GM19035 (cell line): ENCODE results near the gene MYBPHL.

Experiments
- ATAC-seq: cut with Tn5 transposase; IDR thresholded peaks from one replicate; pipeline ENCODE4 v1.9.1; 2021; ENCODE audit not compliant: unreplicated experiment

Gene MYBPHL, protein sequence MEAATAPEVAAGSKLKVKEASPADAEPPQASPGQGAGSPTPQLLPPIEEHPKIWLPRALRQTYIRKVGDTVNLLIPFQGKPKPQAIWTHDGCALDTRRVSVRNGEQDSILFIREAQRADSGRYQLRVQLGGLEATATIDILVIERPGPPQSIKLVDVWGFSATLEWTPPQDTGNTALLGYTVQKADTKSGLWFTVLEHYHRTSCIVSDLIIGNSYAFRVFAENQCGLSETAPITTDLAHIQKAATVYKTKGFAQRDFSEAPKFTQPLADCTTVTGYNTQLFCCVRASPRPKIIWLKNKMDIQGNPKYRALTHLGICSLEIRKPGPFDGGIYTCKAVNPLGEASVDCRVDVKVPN

DNA sequence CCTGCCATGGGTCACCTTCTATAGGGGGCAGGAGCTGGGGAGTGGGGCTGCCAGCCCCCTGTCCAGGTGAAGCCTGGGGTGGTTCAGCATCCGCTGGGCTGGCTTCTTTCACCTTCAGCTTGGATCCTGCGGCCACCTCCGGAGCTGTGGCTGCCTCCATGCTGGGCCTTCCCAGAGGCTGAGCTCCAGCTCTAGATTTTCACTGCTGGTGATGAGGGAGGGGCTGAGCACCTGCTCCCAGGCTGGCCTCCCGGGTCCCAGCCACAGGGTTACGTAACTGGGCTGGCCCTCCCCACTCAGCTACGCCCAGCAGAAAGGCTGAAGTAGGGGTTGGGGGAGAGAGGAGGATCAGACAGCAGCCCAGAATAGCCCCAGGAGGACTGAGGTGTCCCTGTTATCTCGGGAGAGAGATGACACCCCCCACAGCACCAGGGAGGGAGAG, at the start of gene MYBPHL:
MYBPHL (minus strand) TSS at position 180 of the 442 bp plus-strand sequence; CDS start at position 160, 20 bp downstream.
- ATAC-seq = no peak

DNA sequence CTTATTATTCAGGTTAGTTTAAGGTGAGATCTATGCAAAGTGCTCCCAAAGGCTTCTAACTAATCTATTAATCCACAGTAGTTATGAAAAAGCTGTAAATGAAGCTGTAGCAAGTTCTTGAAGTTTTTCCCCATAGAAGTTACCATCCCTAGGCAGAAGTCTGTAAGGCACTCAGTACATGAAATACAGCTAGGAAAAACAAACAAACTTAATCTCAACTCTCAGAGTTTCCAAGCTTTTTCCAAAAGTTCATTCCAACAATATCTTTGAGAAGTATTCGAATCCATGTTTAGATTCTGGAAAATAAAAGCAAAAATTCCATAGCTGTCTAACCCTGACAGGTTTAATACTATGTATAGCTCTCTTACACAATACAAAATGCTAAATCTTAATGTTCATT, 49.7 kb upstream of the MYBPHL start:
- no peak for ATAC-seq

DNA sequence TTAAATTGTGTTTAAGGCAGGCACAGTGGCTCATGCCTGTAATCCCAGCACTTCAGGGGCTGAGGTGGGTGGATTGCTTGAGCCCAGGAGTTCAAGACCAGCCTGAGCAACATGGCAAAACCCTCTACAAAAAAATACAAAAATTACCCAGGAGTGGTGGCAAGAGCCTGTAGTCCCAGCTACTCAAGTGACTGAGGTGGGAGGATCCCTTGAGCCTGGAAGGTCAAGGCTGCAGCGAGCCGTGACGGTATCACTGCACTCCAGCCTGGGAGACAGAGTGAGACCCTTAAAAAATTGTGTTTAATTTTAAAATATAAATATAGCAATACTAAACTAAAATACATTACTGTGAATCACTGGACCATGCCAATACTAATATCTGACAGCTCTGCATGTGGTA, 48.1 kb upstream of the MYBPHL start:
- ATAC-seq = no peak

DNA sequence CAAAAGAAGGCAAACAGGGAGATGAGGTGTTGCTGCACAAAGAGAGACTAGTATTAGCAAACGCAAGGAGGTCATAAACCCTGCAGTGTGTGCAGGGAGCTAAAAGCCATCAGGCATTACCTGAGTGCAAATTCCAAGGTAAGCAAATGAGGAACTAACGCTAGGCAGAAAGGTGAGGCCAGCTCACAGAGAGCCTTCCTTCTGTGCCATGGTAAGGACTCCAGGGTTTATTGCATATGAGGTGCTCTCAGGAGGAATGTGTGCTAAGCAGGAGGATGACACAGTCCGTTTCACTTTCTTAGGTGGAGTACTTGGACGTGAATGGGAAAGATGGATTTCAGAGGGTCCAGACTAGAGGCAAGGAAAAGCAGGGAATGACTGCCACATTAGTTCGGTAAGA, 44.6 kb upstream of the MYBPHL start:
- ATAC-seq = no peak

DNA sequence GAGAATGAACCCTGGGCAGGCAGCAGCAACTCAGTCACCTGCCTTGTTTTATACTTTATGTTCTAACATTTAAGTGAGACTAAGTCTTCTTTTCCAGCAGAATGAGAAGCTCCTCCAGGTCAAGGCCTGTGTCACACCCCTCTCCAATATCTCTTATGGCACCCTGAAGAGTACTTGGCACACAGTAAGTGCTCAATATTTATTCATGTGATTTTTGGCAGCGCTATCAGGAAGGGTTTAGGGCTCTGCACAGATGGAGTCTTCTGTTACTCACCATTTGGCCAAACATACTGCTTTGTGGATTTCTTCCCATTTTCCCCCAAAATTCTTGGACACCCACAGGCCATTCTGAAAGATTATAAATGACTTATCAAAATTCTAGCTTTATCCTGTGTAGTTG, 43.8 kb upstream of the MYBPHL start:
- ATAC-seq = no peak

DNA sequence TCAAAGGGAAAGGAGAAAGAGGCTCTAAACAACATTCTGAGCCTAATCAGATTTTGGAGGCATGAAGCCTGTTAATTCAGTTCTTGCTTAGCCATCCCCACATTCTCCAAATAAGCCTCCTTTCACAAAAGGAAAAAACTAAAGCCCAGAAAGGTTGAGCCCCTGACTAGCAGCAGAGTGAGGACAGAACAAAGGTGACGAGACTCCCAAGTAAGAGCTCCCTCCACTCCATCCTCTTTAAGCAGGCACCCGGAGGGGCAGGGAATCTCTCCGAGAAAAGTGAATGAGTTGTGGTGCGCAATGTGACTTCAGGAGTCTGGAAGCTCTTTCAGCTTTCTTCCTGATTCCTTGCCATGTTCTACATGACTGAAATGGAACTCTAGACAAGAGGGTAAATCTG, 43.4 kb upstream of the MYBPHL start:
- ATAC-seq = no peak

DNA sequence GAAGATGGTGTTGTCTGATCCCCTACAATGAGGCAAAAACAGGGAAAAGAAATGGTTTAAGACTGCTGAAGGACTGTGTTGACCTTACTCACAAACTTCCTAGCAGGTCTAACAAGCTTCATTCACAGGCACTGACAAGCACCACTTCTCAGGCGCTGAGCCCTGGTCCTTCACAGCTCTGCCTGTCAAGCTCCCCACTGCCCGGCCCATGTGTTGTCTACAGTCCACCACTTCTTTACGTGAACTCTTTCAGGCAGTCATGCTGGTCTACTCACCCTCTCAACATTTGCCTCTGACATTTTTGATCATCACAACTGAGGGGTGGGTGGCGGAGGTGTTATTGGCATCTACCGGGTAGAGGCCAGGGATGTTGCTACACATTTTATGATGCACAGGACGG, 40.7 kb upstream of the MYBPHL start:
- ATAC-seq = no peak

DNA sequence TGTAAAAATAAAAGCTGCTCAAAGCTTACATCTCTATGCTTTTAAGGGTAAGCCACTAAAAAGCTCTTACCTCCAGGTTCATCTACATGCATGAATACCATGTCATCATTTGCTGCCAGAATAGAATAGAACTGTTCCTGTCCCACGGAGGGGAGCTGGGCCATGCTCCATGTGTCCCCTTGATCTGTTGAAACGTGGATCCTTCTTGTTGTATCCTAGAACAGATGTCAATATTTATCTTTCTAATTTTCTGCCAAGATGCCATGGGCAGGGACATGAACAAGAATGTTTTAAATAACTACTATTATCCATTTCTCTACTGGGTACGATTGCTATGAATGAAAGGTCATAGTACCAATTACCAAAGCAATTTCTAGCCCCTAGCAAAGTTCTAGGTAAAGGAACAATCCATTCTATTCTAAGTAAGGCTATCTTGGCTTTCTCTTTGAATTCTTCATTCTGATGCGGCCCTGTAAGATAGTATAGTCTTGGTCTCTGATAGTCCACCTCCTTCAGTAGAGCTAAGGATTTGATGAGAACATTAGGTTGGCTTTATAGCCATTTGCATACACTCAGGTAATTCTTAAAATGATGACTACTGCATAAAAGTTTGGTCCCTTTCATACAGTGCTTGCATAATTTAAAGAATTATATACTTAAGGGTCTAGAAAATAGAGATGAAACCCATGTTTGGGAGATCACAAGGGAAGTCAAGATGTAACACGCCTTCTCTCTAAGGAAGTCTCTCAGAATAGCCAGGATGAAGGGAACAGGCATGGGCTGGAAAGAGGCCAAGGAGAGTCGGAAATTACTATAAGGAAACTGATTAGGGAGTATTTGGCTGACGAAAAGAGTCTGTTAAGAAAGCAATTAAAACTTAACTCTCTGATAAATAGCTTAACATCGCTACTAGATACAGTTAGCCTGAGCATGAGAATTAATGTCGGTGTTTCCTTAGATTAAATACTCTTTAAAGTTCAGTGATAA, 35.4 kb upstream of the MYBPHL start:
- ATAC-seq = no peak

DNA sequence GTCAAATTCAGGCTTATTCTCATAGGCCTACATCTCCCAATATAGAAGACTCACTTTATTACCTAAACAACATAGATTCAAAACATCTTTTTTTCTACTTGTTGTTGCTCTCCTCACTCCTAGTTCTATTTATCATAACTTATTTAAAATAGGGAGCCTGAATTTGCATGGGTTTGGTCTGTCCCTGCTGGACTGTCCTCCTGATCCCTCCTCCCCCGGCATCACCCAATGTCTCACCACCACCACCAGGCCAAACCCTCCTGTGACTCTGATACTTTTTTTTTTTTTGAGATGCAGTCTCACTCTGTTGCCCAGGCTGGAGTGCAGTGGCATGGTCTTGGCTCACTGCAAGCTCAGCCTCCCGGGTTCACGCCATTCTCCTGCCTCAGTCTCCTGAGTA, 31.8 kb upstream of the MYBPHL start:
- ATAC-seq = no peak

DNA sequence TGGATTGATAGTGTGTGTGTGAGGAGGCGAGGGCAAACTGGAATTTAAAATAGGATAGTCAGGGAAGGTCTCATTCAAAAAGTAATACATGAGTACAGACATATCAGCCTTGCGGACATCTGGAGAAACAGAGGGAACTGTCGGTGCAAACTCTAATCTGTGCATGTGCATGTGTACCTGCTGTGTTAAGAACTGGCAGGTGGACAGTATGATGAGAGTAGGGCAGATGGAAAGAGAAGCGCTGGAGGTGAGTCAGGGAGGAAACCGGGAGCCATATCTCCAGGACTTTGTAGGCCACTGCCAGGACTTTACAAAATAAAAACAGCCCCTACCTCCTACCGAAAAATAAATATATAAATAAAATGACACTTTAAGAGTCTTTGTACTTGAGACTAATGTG, 31.3 kb upstream of the MYBPHL start:
- ATAC-seq = no peak

DNA sequence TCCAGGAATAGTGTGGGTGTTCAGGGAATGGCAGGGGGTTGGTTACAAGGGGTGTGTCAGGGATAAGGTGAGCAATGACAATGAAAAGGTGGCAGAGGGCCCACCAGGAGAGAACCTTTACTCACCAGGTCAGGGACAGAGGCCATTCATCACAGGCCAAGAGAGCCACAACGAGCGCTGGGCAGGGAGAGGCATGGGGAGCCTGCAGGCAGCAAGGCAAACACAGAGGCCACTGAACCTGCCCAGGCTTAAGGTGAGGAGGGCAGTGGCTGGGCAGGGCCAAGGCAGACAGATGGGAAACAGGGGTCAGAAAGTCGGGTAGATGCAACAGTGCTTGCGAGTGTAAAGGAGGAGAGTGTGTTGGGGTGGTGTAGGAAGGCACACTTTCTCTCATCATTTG, 28.3 kb upstream of the MYBPHL start:
- no peak for ATAC-seq

DNA sequence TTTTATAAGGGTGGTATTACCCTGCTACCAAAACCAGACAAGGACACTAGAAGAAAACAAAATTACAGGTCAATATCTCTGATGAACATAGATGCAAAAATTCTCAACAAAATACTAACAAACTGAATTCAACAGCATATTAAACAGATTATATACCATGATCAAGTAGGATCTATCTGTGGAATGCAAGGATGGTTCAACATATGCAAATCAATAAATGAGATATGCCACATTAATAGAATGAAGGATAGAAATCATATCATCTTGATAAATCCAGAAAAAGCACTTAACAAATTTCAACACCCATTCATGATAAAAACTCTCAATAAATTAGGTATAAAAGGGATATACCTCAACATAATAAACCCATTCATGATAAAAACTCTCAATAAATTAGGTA, 24.3 kb upstream of the MYBPHL start:
- no peak for ATAC-seq

DNA sequence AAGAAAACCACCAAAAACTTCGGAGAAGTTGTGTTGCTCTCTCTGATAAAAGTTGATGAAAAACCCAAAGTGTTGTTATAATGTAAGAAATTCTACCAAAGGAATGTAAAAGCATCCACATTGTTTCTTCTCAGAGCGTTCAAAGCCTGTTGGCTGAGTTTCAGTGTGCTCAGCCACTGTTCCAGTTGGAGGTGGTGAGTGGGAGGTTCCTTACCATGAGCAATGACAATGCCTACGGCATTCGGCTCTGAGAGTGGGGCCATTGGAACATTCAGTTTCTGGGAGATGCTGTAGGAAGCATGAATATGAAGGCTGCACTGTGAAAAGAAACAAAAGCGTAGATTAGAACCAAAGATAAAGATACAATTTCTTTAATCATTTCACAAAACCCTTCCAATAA, 20.5 kb upstream of the MYBPHL start:
- ATAC-seq = no peak

DNA sequence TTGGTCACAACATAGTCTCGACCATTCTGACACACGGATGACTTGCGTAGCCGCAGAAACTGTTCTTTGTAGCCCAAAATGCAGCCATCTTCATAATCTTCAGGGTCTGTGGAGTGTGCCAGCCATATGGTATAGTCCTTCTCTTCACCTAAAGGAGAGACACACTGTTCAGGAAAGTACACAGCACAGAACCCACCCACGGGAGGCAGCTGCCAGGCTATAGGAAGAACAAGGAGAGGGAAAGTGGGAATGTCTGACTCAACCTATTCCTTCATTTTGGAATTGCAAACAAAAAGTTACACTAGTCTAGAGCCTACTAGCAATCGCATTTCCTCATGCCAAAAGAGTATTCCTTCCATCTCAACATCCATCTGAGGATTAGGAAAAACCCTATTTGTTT, 16.2 kb upstream of the MYBPHL start:
- no peak for ATAC-seq

DNA sequence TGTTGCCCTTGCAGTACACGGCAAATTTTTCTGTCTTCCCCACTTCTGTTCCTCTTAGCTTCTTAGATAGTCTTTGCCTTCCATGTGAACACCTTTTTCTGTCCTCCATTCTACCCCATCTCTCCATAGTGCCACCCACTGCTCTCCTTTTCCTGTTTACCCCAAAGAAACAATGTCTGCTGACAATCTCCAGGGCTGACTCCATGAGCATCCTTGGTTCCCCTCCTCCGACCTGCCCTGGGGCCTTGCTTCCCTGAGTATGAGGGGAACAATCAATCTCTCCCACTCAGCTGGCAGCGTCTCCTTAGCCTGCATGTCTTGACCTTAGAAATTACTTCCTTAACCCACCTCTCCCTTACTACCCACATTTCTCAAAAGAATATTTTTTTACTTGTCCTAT, 12.3 kb upstream of the MYBPHL start:
- ATAC-seq = no peak

DNA sequence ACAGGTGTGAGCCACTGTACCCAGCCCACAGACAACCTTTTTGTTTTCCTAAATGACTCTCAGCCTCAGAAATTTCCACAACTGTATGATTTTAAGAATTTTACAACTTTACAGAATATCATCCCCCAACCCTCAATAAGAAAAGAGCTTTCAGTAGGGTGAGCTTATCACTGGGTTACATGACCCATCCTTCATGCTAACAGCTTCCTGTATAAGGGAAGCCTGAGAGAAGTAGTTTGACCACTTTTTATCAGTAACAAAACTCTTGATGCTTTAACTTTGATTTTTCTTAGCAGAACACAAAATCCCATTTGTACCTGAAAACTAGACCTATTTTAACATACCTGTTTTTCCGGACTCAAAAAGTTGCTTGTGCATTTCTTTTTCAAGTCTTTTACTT, 9.7 kb upstream of the MYBPHL start:
- ATAC-seq = no peak

DNA sequence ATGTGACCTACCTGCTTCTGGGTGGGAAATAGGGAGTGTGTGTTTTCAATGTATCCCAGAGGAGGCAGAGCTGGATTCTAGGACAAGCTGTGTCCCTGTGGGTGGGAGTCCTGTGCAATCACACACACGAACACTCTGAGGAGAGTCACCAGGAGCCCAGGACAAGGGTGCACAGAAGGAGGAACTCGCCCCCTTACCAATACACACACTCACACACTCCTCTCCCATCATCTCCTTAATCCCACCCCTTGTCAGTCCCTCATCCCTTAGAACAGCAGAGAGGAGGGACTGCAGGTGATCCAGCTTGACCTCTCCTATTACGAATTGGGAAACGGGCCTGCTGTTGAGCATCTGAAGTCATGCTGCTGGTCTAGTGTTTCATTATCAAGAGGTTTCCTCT, 8.5 kb upstream of the MYBPHL start:
- ATAC-seq = no peak

DNA sequence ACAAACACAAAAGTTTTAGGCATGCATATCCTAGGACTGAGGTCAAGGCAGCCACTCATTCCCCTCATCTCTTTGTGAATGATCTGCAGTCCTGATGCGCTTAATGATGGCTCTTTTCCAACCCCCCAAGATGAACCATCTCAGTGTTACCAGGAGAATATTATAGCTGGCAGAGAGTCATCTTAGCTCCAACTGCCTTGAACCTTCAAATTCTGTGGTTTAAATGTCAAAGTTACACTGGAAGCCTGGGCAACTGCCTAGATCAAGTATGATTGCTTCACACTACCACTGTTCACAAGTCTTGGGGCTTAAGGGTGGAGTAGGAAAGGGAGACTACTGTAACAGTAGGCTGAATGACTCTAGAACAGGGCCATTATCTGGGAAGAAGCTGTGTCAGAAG, 8.0 kb upstream of the MYBPHL start:
- no peak for ATAC-seq

DNA sequence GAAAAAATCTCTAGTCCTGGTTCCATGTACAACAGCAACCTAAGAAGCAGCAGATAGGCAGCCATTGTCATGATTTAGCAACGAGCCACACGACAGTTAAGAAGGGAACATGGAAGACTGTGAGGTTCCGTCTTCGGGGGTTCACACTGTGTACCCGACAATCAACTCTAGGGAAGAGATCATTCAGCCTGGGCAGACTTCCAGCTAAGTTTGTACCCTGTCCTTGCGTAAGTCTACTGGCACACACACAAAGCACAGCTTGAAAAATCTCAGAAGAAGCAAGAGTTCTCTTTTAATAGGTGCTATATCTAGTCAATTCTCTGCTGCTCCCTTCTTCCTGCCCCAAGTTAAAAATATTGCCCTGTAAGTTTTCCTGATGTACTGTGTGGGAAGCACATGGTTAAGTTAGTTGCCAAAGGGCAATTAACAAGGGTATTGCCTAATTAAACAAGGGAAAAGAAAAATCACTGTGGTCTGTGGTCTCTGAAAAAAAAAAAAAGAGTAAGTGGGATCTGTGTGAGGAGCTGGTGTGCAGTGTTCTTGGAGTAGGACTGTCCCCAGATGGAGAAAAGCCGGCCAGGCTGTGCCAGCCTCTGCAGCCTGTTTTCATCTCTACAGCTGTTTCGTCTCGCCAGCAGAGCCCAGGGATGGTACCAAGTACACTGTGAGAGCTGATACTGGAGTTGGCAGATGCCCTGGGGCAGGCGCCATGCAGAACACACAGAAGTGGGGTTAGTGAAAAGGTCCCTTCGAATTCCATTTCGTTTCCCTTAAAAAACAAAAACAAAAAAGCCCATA, 6.4 kb upstream of the MYBPHL start:
- no peak for ATAC-seq

DNA sequence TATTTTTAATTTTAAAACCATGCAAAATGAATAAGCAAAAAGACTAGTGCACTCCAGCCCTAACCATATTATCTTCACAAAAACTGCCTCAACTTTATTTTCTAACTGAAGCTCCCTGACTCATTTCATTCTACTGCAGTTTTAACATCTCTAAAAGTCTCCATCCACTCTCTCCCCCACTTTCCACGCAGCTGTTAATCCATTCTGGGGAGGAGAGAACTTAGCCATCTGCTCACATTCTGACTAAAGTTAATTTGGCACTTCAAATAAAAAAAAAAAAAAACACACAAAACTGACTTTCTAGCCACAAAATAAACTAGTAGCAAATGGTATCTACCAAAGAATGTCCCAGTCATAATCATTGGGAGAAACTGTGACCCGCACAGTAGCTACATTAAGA, 5.4 kb upstream of the MYBPHL start:
- no peak for ATAC-seq

DNA sequence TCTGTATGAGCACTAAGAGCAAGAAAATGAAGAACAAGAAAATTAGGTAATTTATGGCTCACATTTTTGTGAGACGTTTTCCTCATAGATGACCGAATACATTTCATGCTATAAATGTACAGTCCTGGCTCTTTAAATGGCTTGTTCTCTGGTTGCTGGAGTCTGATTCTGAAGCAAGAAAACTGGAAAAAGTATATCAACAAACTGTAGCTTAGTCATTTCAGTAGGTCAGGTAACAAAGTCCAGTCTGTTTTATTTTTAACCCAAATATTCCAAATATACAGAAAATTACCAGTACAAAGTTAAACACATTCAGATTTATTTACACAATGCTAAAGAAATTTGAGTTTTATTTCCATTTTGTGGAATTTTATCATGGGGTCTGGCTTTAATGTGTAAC, 2.5 kb upstream of the MYBPHL start:
- ATAC-seq = no peak
